GM21515 (cell line): ENCODE results near the gene INTS1.
"Not testable (repeated sequence)": the region's sequence is repeated elsewhere in the genome, so short reads cannot be mapped to it uniquely, and the experiment has no call there.

Experiments used
- ATAC-seq: cut with Tn5 transposase; IDR thresholded peaks from one replicate; pipeline ENCODE4 v1.9.1; 2021; ENCODE audit not compliant: unreplicated experiment

Gene INTS1

GRCh38 chr7:1531263-1531978, 27.2 kb upstream of the INTS1 start:
- ATAC-seq, result no peak

- ATAC-seq, result no peak
These were observed 26.7 kb upstream of the INTS1 start for GRCh38 chr7:1530946-1531262.

DNA sequence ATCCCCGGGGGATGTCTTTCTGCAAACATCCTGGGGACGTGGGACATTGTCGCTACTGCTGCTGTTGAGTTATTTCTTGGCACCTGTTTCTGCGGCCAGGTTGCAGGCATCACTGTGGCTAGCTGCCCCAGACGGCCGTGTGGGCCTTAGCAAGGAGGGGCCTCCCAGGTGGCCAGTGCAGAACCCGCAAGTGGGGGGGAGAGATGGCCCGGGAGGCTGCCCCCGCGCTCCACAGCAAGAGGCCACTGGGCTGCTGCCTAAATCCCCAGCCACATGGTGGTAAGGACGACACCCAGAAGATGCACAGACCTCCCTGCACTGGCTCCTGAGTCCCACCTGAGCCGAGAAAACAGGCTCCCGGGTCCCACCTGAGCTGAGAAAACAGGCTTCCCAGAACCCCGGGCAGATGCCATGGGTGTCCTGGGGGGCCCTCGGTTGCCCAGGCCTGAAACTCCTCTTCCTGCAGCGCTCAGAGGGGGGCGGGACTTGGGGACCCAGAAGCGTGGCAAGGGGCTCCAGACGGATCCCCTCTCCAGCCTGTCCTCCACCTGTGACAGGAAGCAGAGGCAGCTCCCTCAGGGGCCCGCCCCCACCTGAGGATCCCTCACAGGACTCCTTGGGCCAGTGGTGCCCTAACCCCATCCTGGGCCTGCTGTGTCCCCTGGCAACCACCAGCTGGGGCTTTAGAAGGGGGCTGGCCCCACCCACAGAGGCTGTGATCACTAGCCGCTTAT, 25.4 kb upstream of the INTS1 start:
- ATAC-seq, result no peak

- no peak for ATAC-seq
These were observed 22.1 kb upstream of the INTS1 start for GRCh38 chr7:1526271-1526754.

GRCh38 chr7:1525409-1525808, 21.2 kb upstream of the INTS1 start:
- ATAC-seq, result no peak

DNA sequence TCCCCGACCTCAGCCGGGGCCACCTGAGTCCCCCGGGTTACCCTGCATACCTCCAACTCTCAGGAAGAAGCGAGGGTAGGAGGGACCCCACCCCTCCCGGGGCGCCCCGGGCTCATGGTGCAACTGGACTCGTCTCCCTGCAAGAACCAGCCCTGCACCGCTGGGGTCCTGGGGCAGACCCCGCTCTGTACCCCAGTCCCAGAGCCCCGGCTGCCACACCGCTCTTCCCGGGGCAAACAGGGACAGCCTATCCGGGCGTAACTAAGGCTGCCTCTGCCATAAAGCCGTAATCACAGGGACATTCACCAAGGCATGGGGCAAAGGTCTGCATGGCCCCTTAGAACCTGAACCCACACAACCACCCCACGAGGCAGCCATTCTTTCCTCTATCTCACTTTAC, 19.7 kb upstream of the INTS1 start:
- no peak for ATAC-seq

- no peak for ATAC-seq
These were observed 19.0 kb upstream of the INTS1 start for GRCh38 chr7:1523208-1523607.

GRCh38 chr7:1521456-1521855, 17.3 kb upstream of the INTS1 start:
- ATAC-seq, result no peak

- no peak for ATAC-seq
These were observed 16.5 kb upstream of the INTS1 start for GRCh38 chr7:1520539-1521234.

DNA sequence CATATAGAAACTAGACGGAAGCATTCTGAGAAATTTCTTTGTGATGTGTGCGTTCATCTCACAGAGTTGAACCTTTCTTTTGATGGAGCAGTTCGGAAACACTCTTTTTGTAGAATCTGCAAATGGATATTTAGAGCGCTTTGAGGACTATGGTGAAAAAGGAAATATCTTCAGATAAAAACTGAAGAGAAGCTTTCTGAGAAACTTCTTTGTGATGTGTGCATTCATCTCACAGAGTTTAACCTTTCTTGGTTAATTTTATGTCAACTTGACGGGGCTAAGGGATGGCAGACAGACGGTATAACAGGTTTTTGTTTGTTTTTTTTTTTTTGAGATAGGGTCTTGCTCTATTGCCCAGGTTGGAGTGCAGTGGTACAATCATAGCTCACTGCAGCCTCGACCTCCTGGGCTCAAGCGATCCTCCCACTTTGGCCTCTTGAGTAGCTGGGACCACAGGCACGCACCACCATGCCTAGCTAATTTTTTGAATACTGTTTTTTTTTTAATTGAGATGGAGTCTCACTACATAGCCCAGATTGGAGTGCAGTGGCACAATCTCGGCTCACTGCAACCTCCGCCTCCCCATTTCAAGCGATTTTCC, 15.2 kb upstream of the INTS1 start:
- ATAC-seq, result not testable (repeated sequence)

GRCh38 chr7:1516586-1517251, 12.5 kb upstream of the INTS1 start:
- ATAC-seq, result no peak

DNA sequence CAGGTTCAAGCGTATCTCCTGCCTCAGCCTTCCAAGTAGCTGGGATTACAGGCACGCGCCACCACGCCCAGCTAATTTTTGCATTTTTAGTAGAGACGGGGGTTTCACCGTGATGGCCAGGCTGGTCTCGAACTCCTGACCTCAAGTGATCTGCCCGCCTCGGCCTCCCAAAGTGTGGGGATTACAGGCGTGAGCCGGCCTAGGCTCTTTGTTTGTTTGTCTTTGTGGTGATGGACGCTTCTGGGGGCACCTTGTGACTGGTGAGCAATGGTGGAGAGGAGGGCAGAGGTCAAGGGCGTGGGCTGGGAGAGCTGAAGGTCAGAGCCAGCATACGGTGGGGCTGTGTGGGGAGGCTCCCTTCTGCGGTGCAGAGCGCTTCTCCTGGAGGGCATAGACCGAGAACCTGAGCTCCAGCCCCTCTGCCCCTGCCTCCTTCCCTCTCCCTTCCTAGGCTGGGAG, 11.3 kb upstream of the INTS1 start:
- ATAC-seq, result not testable (repeated sequence)

DNA sequence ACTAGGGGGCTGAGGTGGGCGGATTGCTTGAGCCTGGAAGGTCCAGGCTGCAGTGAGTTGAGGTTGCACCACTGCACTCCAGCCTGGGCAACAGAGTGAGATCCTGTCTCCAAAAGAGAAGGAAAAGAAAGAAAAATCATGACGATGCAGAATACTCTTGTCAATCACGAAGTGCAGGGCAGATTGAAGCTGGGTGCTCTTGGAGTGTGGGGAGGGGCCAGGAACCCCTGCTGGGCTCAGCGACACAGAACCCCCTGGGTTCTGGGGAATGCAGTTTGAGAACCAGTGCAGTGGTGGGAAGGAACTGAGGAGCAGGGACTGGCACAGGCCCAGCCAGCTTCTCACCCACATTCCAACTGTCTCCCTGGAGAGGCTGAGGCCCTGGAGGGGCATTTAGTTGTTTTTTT, 10.8 kb upstream of the INTS1 start:
- no peak for ATAC-seq

DNA sequence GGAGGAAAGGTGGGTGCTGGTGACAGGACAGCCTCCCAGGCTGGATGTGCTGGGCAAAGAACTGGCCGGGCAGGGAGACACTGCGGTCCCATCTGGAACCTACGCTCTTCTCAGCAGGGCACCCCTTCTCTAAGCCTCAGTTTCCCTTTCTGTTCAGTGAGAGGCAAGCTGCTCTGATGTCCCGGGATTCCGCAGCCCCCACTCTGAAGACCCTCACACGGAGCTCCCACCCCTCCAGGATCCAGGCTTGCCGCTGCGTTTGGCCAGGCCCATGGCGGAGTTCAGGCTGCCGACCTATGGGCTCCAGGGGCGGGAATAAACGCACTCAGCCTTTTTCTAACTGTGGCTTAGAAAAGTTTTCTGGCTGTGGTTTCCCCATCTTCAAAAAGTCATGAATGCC, 10.2 kb upstream of the INTS1 start:
- no peak for ATAC-seq

- no peak for ATAC-seq
These were observed 9.5 kb upstream of the INTS1 start for GRCh38 chr7:1513657-1514095.

GRCh38 chr7:1512781-1513656, 8.8 kb upstream of the INTS1 start:
- ATAC-seq, result peak; percentile 44

DNA sequence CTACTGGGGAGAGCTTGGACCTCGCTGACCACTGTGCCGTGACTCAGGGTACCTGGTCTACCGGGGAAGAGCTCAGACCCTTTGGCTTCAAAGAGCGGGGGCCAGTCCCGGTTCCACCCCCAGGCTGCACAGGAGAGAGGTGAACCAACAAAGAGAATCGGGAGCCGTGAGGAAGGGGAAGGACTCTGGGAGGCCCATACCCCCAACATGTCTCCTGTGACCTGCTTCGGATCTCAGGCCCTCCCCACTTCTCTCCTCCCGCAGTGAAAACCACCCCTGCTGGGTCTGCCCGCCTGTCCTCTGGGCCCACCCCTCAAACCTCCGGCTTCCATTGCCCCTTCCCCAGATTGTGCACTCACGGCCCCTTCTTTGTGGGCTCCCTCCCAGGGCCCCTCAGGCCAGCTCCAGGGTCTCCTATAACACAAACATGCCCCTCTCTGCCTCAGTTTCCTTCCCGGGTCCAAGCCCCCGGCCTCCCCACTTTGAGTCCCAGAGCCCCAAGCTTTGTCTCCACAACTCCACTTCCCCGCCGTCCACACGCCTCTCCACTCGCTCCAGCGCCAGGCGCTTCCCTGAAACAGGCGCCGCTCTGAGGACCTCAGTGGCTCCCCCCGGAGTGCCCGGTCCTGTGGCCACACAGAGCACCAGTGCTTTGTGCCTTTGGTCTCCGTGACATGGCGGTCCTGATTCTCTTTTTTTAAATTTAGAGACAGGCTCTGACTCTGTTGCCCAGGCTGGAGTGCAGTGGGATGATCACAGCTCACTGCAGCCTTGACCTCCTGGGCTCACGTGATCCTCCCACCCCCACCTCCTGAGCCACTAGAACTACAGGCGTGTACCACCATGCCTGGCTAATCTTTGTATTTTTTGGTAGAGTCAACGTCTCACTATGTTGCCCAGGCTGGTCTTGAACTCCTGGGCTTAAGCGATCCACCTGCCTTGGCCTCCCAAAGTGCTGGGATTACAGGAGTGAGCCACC, 7.5 kb upstream of the INTS1 start:
- ATAC-seq, result no peak

- ATAC-seq, result no peak
These were observed 6.6 kb upstream of the INTS1 start for GRCh38 chr7:1510780-1511154.

- no peak for ATAC-seq
These were observed 5.0 kb upstream of the INTS1 start for GRCh38 chr7:1509226-1509625.
